Measurements from ENCODE around the gene AGER.

DNA sequence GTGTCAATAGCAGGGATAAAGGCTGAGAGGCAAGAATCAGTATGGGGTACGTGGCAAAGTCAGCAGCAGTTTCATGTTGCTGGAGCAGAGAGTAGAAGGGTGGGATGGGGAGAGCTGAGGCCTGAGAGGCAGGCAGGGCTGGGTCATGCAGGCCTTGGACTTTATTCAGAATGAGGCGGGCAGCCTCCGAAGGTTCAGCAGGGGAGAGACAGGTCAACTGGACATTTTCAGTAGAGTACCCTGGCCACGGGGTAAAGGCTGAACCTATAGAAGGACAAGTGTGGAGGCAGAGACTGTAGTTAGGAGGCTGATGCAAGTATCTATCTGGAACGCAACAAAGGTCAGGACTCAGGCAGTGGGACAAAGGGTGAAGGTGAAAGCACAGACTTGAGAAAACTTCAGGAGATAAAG lies 26.1 kb upstream of the AGER start:
- TF ChIP-seq POLR2A (IDR thresholded peaks at IDR 0.05; ENCODE audit: low read length) (no peak), GATA1 (IDR thresholded peaks at IDR 0.05; ENCODE audit: low read depth, low read length) (no peak)

Measured in erythroblast (primary cell).